ENCODE results near the gene HAAO. TPM values are rescaled to one million over a fixed set of nuclear protein-coding genes. Genes with fewer than 3 reads are reported as not detected.

The HAAO gene
- total RNA-seq, 1 donor from 2014 or later, result 6.1 TPM

DNA sequence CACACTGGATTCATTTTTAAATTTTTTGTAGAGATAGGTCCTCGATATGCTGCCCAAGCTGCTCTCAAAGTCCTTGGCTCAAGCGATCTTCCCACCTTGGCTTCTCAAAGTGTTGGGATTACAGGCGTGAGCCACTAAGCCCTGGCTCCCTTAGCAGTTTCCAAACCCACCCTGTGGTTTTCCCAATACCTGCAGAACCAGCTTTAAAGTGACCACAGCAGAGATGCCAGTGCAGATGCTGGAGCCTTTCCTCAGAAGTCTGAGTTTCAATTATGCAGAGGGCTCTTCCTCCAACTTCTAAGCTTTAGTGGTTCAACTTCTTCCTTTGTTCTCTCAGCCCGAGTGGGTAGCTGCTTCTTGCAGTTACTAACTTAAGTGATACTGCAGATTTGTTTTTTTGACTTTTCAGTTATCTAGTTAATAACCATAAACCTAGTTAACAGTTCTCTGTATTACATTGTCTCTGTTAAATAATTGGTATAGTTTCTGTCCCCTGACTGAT is 8.1 kb upstream of the HAAO start:
- ATAC-seq (no peak), DNase-seq (no peak)
- peaks cover 10% of the 10 kb centered on the region for H3K4me1 ChIP-seq
- H3K9me3 ChIP-seq, result no peaks in the 10 kb centered on the region
- H3K36me3 ChIP-seq, result no peaks in the 10 kb centered on the region
- H3K27ac ChIP-seq, result no peak overlapping the region
- H3K4me3 ChIP-seq, result no peak overlapping the region
- H3K27me3 ChIP-seq (ENCODE audit: low read depth), result no peaks in the 10 kb centered on the region
- intact Hi-C loops (cut with DNase I), result no loop called here
- no peak for TF ChIP-seq CTCF (IDR thresholded peaks at IDR 0.05)

- intact Hi-C loops (cut with DNase I), result no loop called here
- TF ChIP-seq CTCF (IDR thresholded peaks at IDR 0.05), result no peak
- ATAC-seq, result no peak
Measured at GRCh38 chr2:42799881-42800280, 7.5 kb upstream of the HAAO start.

DNA sequence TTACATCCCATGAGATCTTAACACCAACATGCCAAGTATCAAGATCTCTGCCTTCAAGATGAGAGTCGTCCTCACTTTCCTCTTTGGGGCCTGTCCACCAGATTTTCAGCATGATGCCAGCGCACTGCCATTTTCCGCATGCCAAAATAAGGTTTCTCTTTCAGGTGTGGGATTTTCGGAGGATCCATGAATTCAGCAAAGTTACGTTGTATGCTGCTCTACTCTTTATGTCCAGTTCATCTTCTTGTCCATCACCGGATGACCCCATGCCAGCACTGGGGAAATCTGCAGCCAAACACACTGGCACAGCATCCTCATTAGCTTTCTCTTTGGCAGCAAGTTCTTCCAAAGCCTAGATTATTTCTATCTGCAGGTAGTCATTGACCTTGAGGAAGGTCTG is 4.9 kb upstream of the HAAO start:
- DNase-seq (no peak), ATAC-seq (no peak)
- Histone ChIP-seq H3K4me1 (peaks cover 10% of the 10 kb centered on the region), H3K4me3 (no peak overlapping the region), H3K27me3 (ENCODE audit: low read depth) (no peaks in the 10 kb centered on the region), H3K36me3 (no peaks in the 10 kb centered on the region), H3K9me3 (no peaks in the 10 kb centered on the region), H3K27ac (no peak overlapping the region)
- intact Hi-C loops (cut with DNase I), result no loop called here
- TF ChIP-seq CTCF (IDR thresholded peaks at IDR 0.05), result no peak

More at GRCh38 chr2:42799881-42800280, 7.5 kb upstream of the HAAO start:
- Histone ChIP-seq H3K4me1 (peaks cover 10% of the 10 kb centered on the region), H3K27me3 (ENCODE audit: low read depth) (no peaks in the 10 kb centered on the region), H3K4me3 (no peak overlapping the region), H3K9me3 (no peaks in the 10 kb centered on the region), H3K27ac (no peak overlapping the region), H3K36me3 (no peaks in the 10 kb centered on the region)
- no peak for DNase-seq

- Histone ChIP-seq H3K27ac (no peak overlapping the region), H3K27me3 (ENCODE audit: low read depth) (no peaks in the 10 kb centered on the region), H3K9me3 (no peaks in the 10 kb centered on the region), H3K4me1 (peaks cover 12% of the 10 kb centered on the region), H3K4me3 (no peak overlapping the region), H3K36me3 (no peaks in the 10 kb centered on the region)
- TF ChIP-seq CTCF (IDR thresholded peaks at IDR 0.05), result no peak
- no peak for ATAC-seq
- intact Hi-C loops (cut with DNase I), result no loop called here
- no peak for DNase-seq
Measured at GRCh38 chr2:42796427-42797248, 4.3 kb upstream of the HAAO start.

DNA sequence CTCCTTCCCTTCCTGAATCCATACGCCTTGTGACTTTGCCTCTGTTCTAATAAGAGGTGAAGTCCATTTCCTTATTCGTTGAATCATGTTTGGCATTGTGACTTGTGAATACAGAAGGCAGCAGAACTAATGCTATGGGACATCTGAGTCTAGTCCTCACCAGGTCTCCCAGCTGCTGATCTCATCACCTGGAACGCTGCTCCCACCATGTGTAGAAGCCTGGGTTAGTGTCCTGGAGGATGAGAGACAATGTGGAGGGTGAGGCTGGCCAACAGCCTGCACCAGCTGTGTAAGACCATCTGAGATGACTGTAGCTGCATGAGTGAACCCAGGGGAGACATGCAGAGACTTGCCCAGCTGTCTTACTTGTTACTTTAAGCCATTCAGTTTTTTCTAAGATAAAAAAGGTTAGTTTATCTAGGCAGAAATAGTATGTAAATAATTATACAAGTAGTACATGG is 3.5 kb upstream of the HAAO start:
- Histone ChIP-seq H3K36me3 (no peaks in the 10 kb centered on the region), H3K9me3 (no peaks in the 10 kb centered on the region), H3K27me3 (ENCODE audit: low read depth) (no peaks in the 10 kb centered on the region), H3K4me3 (no peak overlapping the region), H3K4me1 (peaks cover 7% of the 10 kb centered on the region), H3K27ac (no peak overlapping the region)
- DNase-seq (no peak), ATAC-seq (no peak)
- intact Hi-C loops (cut with DNase I), result no loop called here
- TF ChIP-seq CTCF (IDR thresholded peaks at IDR 0.05), result no peak
